Stomach (tissue), 4 donors: Measurements from ENCODE around the gene STRN4.

ENCODE experiments used
- POLR2A ChIP-seq, 4 donors: fragments of 450-650 bp; IDR thresholded peaks; one replicate each; pipeline ENCODE4 v1.6.1; 2016; ENCODE audit warnings: antibody characterized with exemption in 4 of 4, control low read depth in 2 of 4, mild to moderate bottlenecking in 1 of 4, moderate library complexity in 1 of 4
- POLR2AphosphoS5 ChIP-seq, 3 donors: sonication (generic); formaldehyde crosslinking; IDR thresholded peaks; one replicate each; pipeline ENCODE4 v1.6.1; 2016; ENCODE audit warnings: antibody characterized with exemption in 3 of 3
- TF ChIP-seq, protein P1 (sequence below), 7 experiments: fragments of 450-650 bp in 4 of 7; fragments of 200-600 bp in 3 of 7; sonication (generic) in 3 of 7; IDR thresholded peaks; one replicate each; pipeline ENCODE4 v1.5.1; 2016 to 2019; ENCODE audit warnings: antibody characterized with exemption in 7 of 7, control low read depth in 2 of 7, mild to moderate bottlenecking in 1 of 7

DNA sequence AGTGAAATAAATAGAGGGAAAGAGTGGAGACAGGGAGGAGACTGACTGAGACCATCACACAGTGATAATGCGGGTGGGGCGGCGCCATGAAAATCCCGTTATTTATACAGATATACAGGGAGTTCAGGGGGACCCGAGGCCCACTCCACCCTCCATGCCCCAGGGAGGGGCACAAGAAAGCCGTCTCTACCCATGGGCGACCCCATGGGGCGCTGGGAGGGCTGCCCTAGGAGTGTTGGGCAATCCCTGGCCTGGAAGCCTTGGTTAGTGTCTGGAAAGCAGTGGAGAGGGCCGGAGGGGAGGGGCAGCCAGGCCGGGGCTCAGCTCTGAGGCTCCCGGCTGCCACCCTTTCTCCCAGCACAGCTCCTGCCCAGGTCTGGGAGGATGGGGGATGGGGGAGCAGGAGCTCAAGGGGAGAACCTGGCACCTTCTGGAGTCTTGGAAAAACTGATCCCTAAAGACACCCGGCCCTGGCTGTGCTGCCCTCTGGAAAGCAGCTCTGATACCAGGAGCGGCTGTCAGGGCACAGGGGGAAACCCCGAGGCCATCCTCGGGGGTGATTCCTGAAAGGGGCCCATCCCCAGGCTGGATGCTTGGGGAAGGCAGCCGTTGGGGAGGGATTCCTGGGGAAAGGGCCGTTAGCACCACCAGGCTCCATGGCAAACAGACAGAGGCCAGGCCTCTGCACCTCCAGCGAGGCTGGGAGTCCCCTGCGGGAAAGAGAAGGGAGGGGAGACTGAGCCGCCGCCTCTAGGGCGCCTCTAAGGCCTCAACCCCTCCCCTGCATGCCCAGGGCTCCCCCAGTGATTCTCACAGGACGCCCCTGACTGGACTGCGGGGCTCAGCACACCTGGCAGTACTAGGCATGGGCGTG lies 26.4 kb downstream of the STRN4 start:
- TF ChIP-seq, protein P1, sequence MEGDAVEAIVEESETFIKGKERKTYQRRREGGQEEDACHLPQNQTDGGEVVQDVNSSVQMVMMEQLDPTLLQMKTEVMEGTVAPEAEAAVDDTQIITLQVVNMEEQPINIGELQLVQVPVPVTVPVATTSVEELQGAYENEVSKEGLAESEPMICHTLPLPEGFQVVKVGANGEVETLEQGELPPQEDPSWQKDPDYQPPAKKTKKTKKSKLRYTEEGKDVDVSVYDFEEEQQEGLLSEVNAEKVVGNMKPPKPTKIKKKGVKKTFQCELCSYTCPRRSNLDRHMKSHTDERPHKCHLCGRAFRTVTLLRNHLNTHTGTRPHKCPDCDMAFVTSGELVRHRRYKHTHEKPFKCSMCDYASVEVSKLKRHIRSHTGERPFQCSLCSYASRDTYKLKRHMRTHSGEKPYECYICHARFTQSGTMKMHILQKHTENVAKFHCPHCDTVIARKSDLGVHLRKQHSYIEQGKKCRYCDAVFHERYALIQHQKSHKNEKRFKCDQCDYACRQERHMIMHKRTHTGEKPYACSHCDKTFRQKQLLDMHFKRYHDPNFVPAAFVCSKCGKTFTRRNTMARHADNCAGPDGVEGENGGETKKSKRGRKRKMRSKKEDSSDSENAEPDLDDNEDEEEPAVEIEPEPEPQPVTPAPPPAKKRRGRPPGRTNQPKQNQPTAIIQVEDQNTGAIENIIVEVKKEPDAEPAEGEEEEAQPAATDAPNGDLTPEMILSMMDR (IDR thresholded peaks at IDR 0.05), result no peak
- TF ChIP-seq POLR2A (IDR thresholded peaks at IDR 0.05) (no peak), POLR2AphosphoS5 (IDR thresholded peaks at IDR 0.05) (no peak)
